ENCODE measurements around the gene LENG9.

- TF ChIP-seq RAD21 (IDR thresholded peaks at IDR 0.05; ENCODE audit: low read depth), result no peak
- TF ChIP-seq FOXM1 (IDR thresholded peaks at IDR 0.05; ENCODE audit: borderline replicate concordance, low read depth), result no peak
Observed at GRCh38 chr19:54457773-54458647, 5.6 kb downstream of the LENG9 start.

Measured in Ishikawa (cell line).